Activated B cell treated with CpG ODN at 0.5 μM for 24 hours (primary cell): ENCODE measurements around the gene SENP6. TPM values are rescaled to one million over a fixed set of nuclear protein-coding genes. Genes with fewer than 3 reads are reported as not detected.
"Not testable (repeated sequence)": the region's sequence is repeated elsewhere in the genome, so short reads cannot be mapped to it uniquely, and the experiment has no call there.

Source experiments
- ATAC-seq: fragments of 200-7000 bp; cut with Tn5 transposase; one replicate; pipeline ENCODE4 v1.10.0; 2021; ENCODE audit warnings: low read depth, mild to moderate bottlenecking, moderate library complexity
- CTCF ChIA-PET: fragments of 350-600 bp; sonication (Branson Sonifier 250); formaldehyde crosslinking; loops from one replicate; lab custom pipeline; 2021; ENCODE audit warnings: antibody characterized with exemption; lab: Charles Lee
- POLR2A ChIA-PET: fragments of 350-600 bp; sonication (Branson Sonifier 250); formaldehyde crosslinking; loops from one replicate; lab custom pipeline; 2021; ENCODE audit warnings: antibody characterized with exemption; lab: Charles Lee
- DNase-seq: peaks from one replicate; pipeline ENCODE4 v3.0.0; 2022
- H3K27ac Mint-ChIP-seq: one replicate; pipeline ENCODE4 v1.8.0; 2020; ENCODE audit warnings: mixed read lengths
- H3K27me3 Mint-ChIP-seq: one replicate; pipeline ENCODE4 v1.8.0; 2021; ENCODE audit warnings: mixed read lengths
- H3K36me3 Mint-ChIP-seq: one replicate; pipeline ENCODE4 v1.8.0; 2021; ENCODE audit warnings: low read depth, mixed read lengths
- H3K4me1 Mint-ChIP-seq: one replicate; pipeline ENCODE4 v1.8.0; 2021; ENCODE audit warnings: mixed read lengths
- H3K4me3 Mint-ChIP-seq: one replicate; pipeline ENCODE4 v1.8.0; 2020; ENCODE audit warnings: mild to moderate bottlenecking, mixed read lengths
- H3K9me3 Mint-ChIP-seq: one replicate; pipeline ENCODE4 v1.8.0; 2020; ENCODE audit warnings: mixed read lengths
- CTCF ChIP-seq: fragments of 200-600 bp; IDR thresholded peaks from one replicate; pipeline ENCODE4 v1.8.0; 2022; ENCODE audit warnings: antibody characterized with exemption, mild to moderate bottlenecking
- intact Hi-C: fragments of 100-400 bp; cut with micrococcal nuclease; formaldehyde crosslinking; loops from one replicate; pipeline ENCODE4 v1.15.1; 2024
- total RNA-seq: library from RNA; stranded (reverse); gene quantifications from 2 replicates; pipeline ENCODE4 v1.2.3, GENCODE V29; 2022

SENP6 gene
- total RNA-seq, 1 donor from 2014 or later = 134 TPM

GRCh38 chr6:75676377-75676776, 74.7 kb downstream of the SENP6 start:
- Mint-ChIP-seq H3K27me3 (no peaks in the 10 kb centered on the region), H3K27ac (no peak overlapping the region), H3K9me3 (peaks cover 6% of the 10 kb centered on the region), H3K36me3 (peaks cover 78% of the 10 kb centered on the region), H3K4me3 (no peak overlapping the region), H3K4me1 (no peaks in the 10 kb centered on the region)
- DNase-seq = no peak
- TF ChIP-seq CTCF = no peak
- ATAC-seq = no peak
- POLR2A ChIA-PET = no interaction called here
- intact Hi-C loops = no loop called here
- CTCF ChIA-PET = no interaction called here

GRCh38 chr6:75682548-75682947, 80.9 kb downstream of the SENP6 start:
- H3K27me3 Mint-ChIP-seq, intact Hi-C loops, H3K4me1 Mint-ChIP-seq, H3K4me3 Mint-ChIP-seq, POLR2A ChIA-PET, ATAC-seq, H3K27ac Mint-ChIP-seq, DNase-seq, CTCF ChIA-PET: not testable (repeated sequence)
- Mint-ChIP-seq H3K9me3 (peaks cover 20% of the 10 kb centered on the region), H3K36me3 (peaks cover 95% of the 10 kb centered on the region)

- H3K27ac Mint-ChIP-seq, CTCF ChIA-PET, POLR2A ChIA-PET, ATAC-seq, H3K27me3 Mint-ChIP-seq, H3K4me1 Mint-ChIP-seq, intact Hi-C loops, DNase-seq, H3K4me3 Mint-ChIP-seq: not testable (repeated sequence)
- Mint-ChIP-seq H3K9me3 (peaks cover 20% of the 10 kb centered on the region), H3K36me3 (peaks cover 95% of the 10 kb centered on the region)
Measured at GRCh38 chr6:75683005-75683404, 81.3 kb downstream of the SENP6 start.

GRCh38 chr6:75687535-75687934, 85.9 kb downstream of the SENP6 start:
- H3K27ac Mint-ChIP-seq, DNase-seq, H3K27me3 Mint-ChIP-seq, intact Hi-C loops, H3K9me3 Mint-ChIP-seq, H3K4me3 Mint-ChIP-seq, ATAC-seq, POLR2A ChIA-PET, H3K4me1 Mint-ChIP-seq, CTCF ChIA-PET: not testable (repeated sequence)
- peaks cover 73% of the 10 kb centered on the region for H3K36me3 Mint-ChIP-seq

- DNase-seq, POLR2A ChIA-PET, H3K4me3 Mint-ChIP-seq, ATAC-seq, H3K4me1 Mint-ChIP-seq, CTCF ChIA-PET, H3K27ac Mint-ChIP-seq, H3K27me3 Mint-ChIP-seq, intact Hi-C loops, H3K9me3 Mint-ChIP-seq: not testable (repeated sequence)
- H3K36me3 Mint-ChIP-seq = peaks cover 71% of the 10 kb centered on the region
Measured at GRCh38 chr6:75687937-75688336, 86.3 kb downstream of the SENP6 start.

- ChIA-PET CTCF (no interaction called here), POLR2A (no interaction called here)
- no peak overlapping the region for H3K27ac Mint-ChIP-seq
- no peaks in the 10 kb centered on the region for H3K27me3 Mint-ChIP-seq
- no peak overlapping the region for H3K4me3 Mint-ChIP-seq
- peaks cover 62% of the 10 kb centered on the region for H3K36me3 Mint-ChIP-seq
- no peaks in the 10 kb centered on the region for H3K4me1 Mint-ChIP-seq
- ATAC-seq = no peak
- no peak for DNase-seq
- intact Hi-C loops = no loop called here
- TF ChIP-seq CTCF = no peak
- no peaks in the 10 kb centered on the region for H3K9me3 Mint-ChIP-seq
Measured at GRCh38 chr6:75689576-75689975, 87.9 kb downstream of the SENP6 start.

GRCh38 chr6:75691012-75691411, 89.3 kb downstream of the SENP6 start:
- Mint-ChIP-seq H3K4me1 (no peaks in the 10 kb centered on the region), H3K4me3 (no peak overlapping the region), H3K9me3 (no peaks in the 10 kb centered on the region), H3K36me3 (peaks cover 58% of the 10 kb centered on the region), H3K27ac (no peak overlapping the region), H3K27me3 (no peaks in the 10 kb centered on the region)
- no peak for DNase-seq
- no peak for TF ChIP-seq CTCF
- no peak for ATAC-seq
- intact Hi-C loops = no loop called here
- ChIA-PET POLR2A (no interaction called here), CTCF (no interaction called here)
